Activated naive CD8-positive, alpha-beta T cell treated with anti-CD3 and anti-CD28 coated beads, Interleukin-2, amount 10 ng/mL, durations not matched to agents 7 days and 5 days (primary cell): ENCODE measurements around the gene ZNF576. TPM values are rescaled to one million over a fixed set of nuclear protein-coding genes. Genes with fewer than 3 reads are reported as not detected.
"Not testable (repeated sequence)": the region's sequence is repeated elsewhere in the genome, so short reads cannot be mapped to it uniquely, and the experiment has no call there.

Source experiments
- ATAC-seq: fragments of 150-1000 bp; cut with Tn5 transposase; one replicate; pipeline ENCODE4 v1.10.0; 2021; ENCODE audit warnings: low read depth, moderate library complexity
- POLR2A ChIA-PET: fragments of 350-600 bp; sonication (Branson Sonifier 250); formaldehyde crosslinking; loops from one replicate; lab custom pipeline; 2021; ENCODE audit warnings: antibody characterized with exemption; lab: Charles Lee
- DNase-seq: peaks from one replicate; pipeline ENCODE4 v3.0.0; 2021
- H3K27ac Mint-ChIP-seq: one replicate; pipeline ENCODE4 v1.8.0; 2022; ENCODE audit warnings: mild to moderate bottlenecking, mixed read lengths
- H3K27me3 Mint-ChIP-seq: one replicate; pipeline ENCODE4 v1.8.0; 2022; ENCODE audit warnings: mild to moderate bottlenecking, moderate library complexity, mixed read lengths
- H3K36me3 Mint-ChIP-seq: one replicate; pipeline ENCODE4 v1.8.0; 2021; ENCODE audit warnings: mild to moderate bottlenecking, mixed read lengths
- H3K4me1 Mint-ChIP-seq: one replicate; pipeline ENCODE4 v1.8.0; 2021; ENCODE audit warnings: mixed read lengths
- H3K4me3 Mint-ChIP-seq: one replicate; pipeline ENCODE4 v1.8.0; 2022; ENCODE audit warnings: mild to moderate bottlenecking, moderate library complexity, mixed read lengths
- H3K9me3 Mint-ChIP-seq: one replicate; pipeline ENCODE4 v1.8.0; 2021; ENCODE audit warnings: mixed read lengths
- total RNA-seq, 2 experiments: library from RNA; stranded (reverse); gene quantifications; one replicate each; pipeline ENCODE4 v1.2.3, GENCODE V29; 2021

The ZNF576 gene
- total RNA-seq, 2 experiments from 2014 or later, result 15.3 to 17.8 TPM

- H3K9me3 Mint-ChIP-seq, result no peaks in the 10 kb centered on the region
- H3K27ac Mint-ChIP-seq, result no peak overlapping the region
- DNase-seq (no peak), ATAC-seq (no peak)
- H3K4me1 Mint-ChIP-seq, result peaks cover 10% of the 10 kb centered on the region
- H3K27me3 Mint-ChIP-seq, result peaks cover 45% of the 10 kb centered on the region
- H3K36me3 Mint-ChIP-seq, result peaks cover 3% of the 10 kb centered on the region
- no peak overlapping the region for H3K4me3 Mint-ChIP-seq
- POLR2A ChIA-PET, result interaction anchor here (0.6 kb wide), 1 partner anchor 84 kb away, joined by 3 read pairs; no protein-coding TSS in a partner anchor
Observed at GRCh38 chr19:43641333-43641732, 44.9 kb downstream of the ZNF576 start.

- POLR2A ChIA-PET, result no interaction called here
- Mint-ChIP-seq H3K27ac (no peak overlapping the region), H3K9me3 (no peaks in the 10 kb centered on the region), H3K36me3 (peaks cover 7% of the 10 kb centered on the region), H3K4me3 (no peak overlapping the region), H3K4me1 (peaks cover 9% of the 10 kb centered on the region), H3K27me3 (peaks cover 37% of the 10 kb centered on the region)
- ATAC-seq (no peak), DNase-seq (no peak)
Observed at GRCh38 chr19:43642531-43642930, 46.1 kb downstream of the ZNF576 start.

- H3K9me3 Mint-ChIP-seq, result no peaks in the 10 kb centered on the region
- H3K36me3 Mint-ChIP-seq, result peaks cover 7% of the 10 kb centered on the region
- no peak for DNase-seq
- ATAC-seq, result no peak
- POLR2A ChIA-PET, result no interaction called here
- H3K27me3 Mint-ChIP-seq, result peaks cover 29% of the 10 kb centered on the region
- H3K4me3 Mint-ChIP-seq, result no peak overlapping the region
- peaks cover 9% of the 10 kb centered on the region for H3K4me1 Mint-ChIP-seq
- H3K27ac Mint-ChIP-seq, result no peak overlapping the region
Observed at GRCh38 chr19:43643326-43643725, 46.9 kb downstream of the ZNF576 start.

- ATAC-seq, result no peak
Observed at GRCh38 chr19:43644181-43644580, 47.8 kb downstream of the ZNF576 start.

GRCh38 chr19:43648633-43649032 is 52.2 kb downstream of the ZNF576 start:
- ATAC-seq (no peak), DNase-seq (no peak)
- peaks cover 1% of the 10 kb centered on the region for H3K4me1 Mint-ChIP-seq
- peaks cover 14% of the 10 kb centered on the region for H3K36me3 Mint-ChIP-seq
- H3K9me3 Mint-ChIP-seq, result no peaks in the 10 kb centered on the region
- H3K27me3 Mint-ChIP-seq, result peaks cover 2% of the 10 kb centered on the region
- POLR2A ChIA-PET, result interaction anchor here (0.9 kb wide), 1 partner anchor 30 kb away, joined by 6 read pairs; no protein-coding TSS in a partner anchor
- no peak overlapping the region for H3K4me3 Mint-ChIP-seq
- H3K27ac Mint-ChIP-seq, result no peak overlapping the region

More at GRCh38 chr19:43644181-43644580, 47.8 kb downstream of the ZNF576 start:
- POLR2A ChIA-PET, result interaction anchor here (0.7 kb wide), 1 partner anchor 61 kb away, joined by 3 read pairs; no protein-coding TSS in a partner anchor
- Mint-ChIP-seq H3K4me3 (no peak overlapping the region), H3K27me3 (peaks cover 21% of the 10 kb centered on the region), H3K36me3 (peaks cover 8% of the 10 kb centered on the region), H3K4me1 (peaks cover 5% of the 10 kb centered on the region), H3K9me3 (no peaks in the 10 kb centered on the region), H3K27ac (no peak overlapping the region)
- DNase-seq, result no peak

DNA sequence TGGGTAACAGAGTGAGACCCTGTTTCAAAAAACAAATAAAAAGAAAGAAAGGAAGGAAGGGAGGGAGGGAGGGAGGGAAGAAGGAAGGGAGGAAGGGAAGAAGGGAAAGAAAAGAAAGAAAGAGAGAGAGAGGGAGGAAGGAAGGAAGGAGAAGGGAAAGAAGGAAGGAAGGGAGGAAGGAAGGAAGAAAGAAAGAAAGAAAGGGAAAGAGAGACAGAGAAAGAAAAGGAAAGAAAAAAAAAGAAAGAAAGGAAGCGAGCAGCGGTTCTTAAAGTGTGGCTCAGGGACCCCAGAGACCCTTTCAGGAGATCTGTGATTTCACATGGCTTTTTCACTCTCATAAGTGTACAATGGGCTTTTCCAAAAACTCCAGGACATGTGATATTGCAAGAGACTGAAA is 53.1 kb downstream of the ZNF576 start:
- Mint-ChIP-seq H3K4me3 (no peak overlapping the region), H3K27me3 (peaks cover 2% of the 10 kb centered on the region), H3K36me3 (peaks cover 17% of the 10 kb centered on the region), H3K4me1 (peaks cover 1% of the 10 kb centered on the region), H3K27ac (no peak overlapping the region), H3K9me3 (no peaks in the 10 kb centered on the region)
- POLR2A ChIA-PET, result no interaction called here
- ATAC-seq (no peak), DNase-seq (no peak)

- H3K4me1 Mint-ChIP-seq, H3K9me3 Mint-ChIP-seq, ATAC-seq, H3K27me3 Mint-ChIP-seq, POLR2A ChIA-PET, H3K27ac Mint-ChIP-seq, H3K4me3 Mint-ChIP-seq, DNase-seq: not testable (repeated sequence)
- H3K36me3 Mint-ChIP-seq, result peaks cover 21% of the 10 kb centered on the region
Observed at GRCh38 chr19:43650276-43650675, 53.9 kb downstream of the ZNF576 start.

Other genes starting within 250 kb of the ZNF576 start
- not detected for gene CD177, start 242.9 kb upstream of the ZNF576 start, total RNA-seq
- not detected for gene TEX101, start 181.7 kb upstream of the ZNF576 start, total RNA-seq
- 1 to 10 TPM; 1.2 to 1.8 TPM for gene LYPD3, start 131.0 kb upstream of the ZNF576 start, total RNA-seq
- 10 to 100 TPM; 19.8 to 22.1 TPM for gene PHLDB3, start 91.8 kb upstream of the ZNF576 start, total RNA-seq
- 10 to 100 TPM; 57.1 to 61.1 TPM for gene ETHE1, start 69.4 kb upstream of the ZNF576 start, total RNA-seq
- 1 to 10 TPM; 3.9 to 4.6 TPM for gene ZNF575, start 63.4 kb upstream of the ZNF576 start, total RNA-seq
- gene XRCC1, start 21.1 kb upstream of the ZNF576 start, total RNA-seq, result 10 to 100 TPM; 40.0 to 43.2 TPM
- gene PINLYP, start 20.8 kb upstream of the ZNF576 start, total RNA-seq, result 10 to 100 TPM; 11.7 to 15.6 TPM
- 10 to 100 TPM; 12.4 to 13.9 TPM for gene IRGQ, start 461 bp upstream of the ZNF576 start, total RNA-seq
- under 1 TPM; 0.68 to 0.72 TPM for gene SRRM5, start 15.5 kb downstream of the ZNF576 start, total RNA-seq
- 10 to 100 TPM; 23.3 to 23.7 TPM for gene ZNF428, start 23.0 kb downstream of the ZNF576 start, total RNA-seq
- gene CADM4, start 43.3 kb downstream of the ZNF576 start, total RNA-seq, result under 1 TPM; 0.36 to 0.43 TPM
- gene PLAUR, start 73.6 kb downstream of the ZNF576 start, total RNA-seq, result 10 to 100 TPM; 12.2 to 12.7 TPM
- not detected for gene IRGC, start 119.5 kb downstream of the ZNF576 start, total RNA-seq
- gene SMG9, start 158.4 kb downstream of the ZNF576 start, total RNA-seq, result 10 to 100 TPM; 48.9 to 49.9 TPM
- gene KCNN4, start 184.4 kb downstream of the ZNF576 start, total RNA-seq, result 10 to 100 TPM; 38.3 to 45.4 TPM
- 1 to 10 TPM; 1.9 to 2.0 TPM for gene LYPD5, start 205.9 kb downstream of the ZNF576 start, total RNA-seq
- 10 to 100 TPM; 11.5 TPM for gene ZNF283, start 230.7 kb downstream of the ZNF576 start, total RNA-seq